ENCODE data around the gene DENND4C. TPM values are rescaled to one million over a fixed set of nuclear protein-coding genes. Genes with fewer than 3 reads are reported as not detected.
A peak's percentile ranks its signal among the peaks of the same experiment; 100 is the strongest.

The DENND4C gene
- 40.9 and 44.1 TPM in 2 replicates for polyA plus RNA-seq (2011; rRNA removed)
- 5.9 and 6.2 TPM in 2 replicates for polyA plus RNA-seq (2012; cell fraction: cytosol; rRNA removed)
- polyA plus RNA-seq (2012; cell fraction: nucleus; rRNA removed): 6.8 and 7.7 TPM in 2 replicates
- 15.0 to 17.4 TPM (median 16.0 TPM) in 3 replicates for polyA plus RNA-seq (2017; fragmentation: RNase III; extraction: RNeasy Plus Mini Kit Qiagen cat#74134 plus additional on column Dnase treatment)
- 34.6 and 48.4 TPM in 2 replicates for polyA minus RNA-seq (2011; rRNA and poly(A)+ RNA removed)

- FAIRE-seq (no peak), DNase-seq (ENCODE audit: low read depth in 1 of 2, low spot score in 1 of 2) (peak; percentile 71 to 87), ATAC-seq (peak; percentile 83 to 89)
- peaks cover 14% of the 10 kb centered on the region; the same call in 2 of the 3 replicates for H3K4me1 ChIP-seq
- TF ChIP-seq HOXA7 (CRISPR knock-in tag; IDR thresholded peaks at IDR 0.05) (no peak), BCL3 (IDR thresholded peaks at IDR 0.05) (peak; percentile 74; the same call in 1 of the 3 replicates), EHMT2 (IDR thresholded peaks at IDR 0.05; ENCODE audit: low read depth) (no peak), FOXS1 (CRISPR knock-in tag; IDR thresholded peaks at IDR 0.05) (no peak), HDAC2 (IDR thresholded peaks at IDR 0.05) (no peak), PHF8 (IDR thresholded peaks at IDR 0.05; ENCODE audit: borderline replicate concordance, low read depth) (peak; percentile 62; the same call in 1 of the 2 replicates), RAD21 (conservative IDR thresholded peaks at IDR 0.05 in 1 of 2, IDR thresholded peaks at IDR 0.05 in 1 of 2) (peak in 1 of 2 experiments; percentile 16; a peak in 2 of 5 replicates), TFCP2L1 (CRISPR knock-in tag; IDR thresholded peaks at IDR 0.05) (peak; percentile 76; the same call in 1 of the 2 replicates), POLR2A (IDR thresholded peaks at IDR 0.05; ENCODE audit: low read length) (peak; percentile 81), SMC3 (IDR thresholded peaks at IDR 0.05) (no peak; the same call in 2 of the 3 replicates), CTCF (IDR thresholded peaks at IDR 0.05) (peak; percentile 27; the same call in 1 of the 3 replicates), TP53 (CRISPR knock-in tag; IDR thresholded peaks at IDR 0.05) (no peak), HOXB5 (CRISPR knock-in tag; IDR thresholded peaks at IDR 0.05) (no peak), JUN (IDR thresholded peaks at IDR 0.05) (peak; percentile 24 to 91; a peak in 2 of 5 replicates), CBX2 (IDR thresholded peaks at IDR 0.05; ENCODE audit: borderline replicate concordance, low read depth) (no peak)
- ChIA-PET POLR2A (interaction anchor here (0.6 to 1.8 kb wide), 17 partner anchors 9 to 181 kb away, joined by 3 to 17 read pairs (median 4); partner anchors contain the start of genes RPS6 and RRAGA), CTCF (interaction anchor here (1.0 to 1.7 kb wide), 5 partner anchors 45 to 234 kb away, joined by 3 to 5 read pairs (median 3); no protein-coding TSS in a partner anchor)
- H3K4me2 ChIP-seq: peak within 1 kb of the TSS; percentile 87
- H3K27ac ChIP-seq: peak within 1 kb of the TSS; percentile 91 to 93
- H3K9me3 ChIP-seq: no peaks in the 10 kb centered on the region
- under 1% methylated on average over 27 of the region's 86 CpGs for WGBS (ENCODE audit: missing lambda C conversion rate)
- peak within 1 kb of the TSS; percentile 82 for H3K4me3 ChIP-seq
Observed at GRCh38 chr9:19230355-19231125, at the start of gene DENND4C. Gene DENND4C (plus strand): TSS chr9:19230693. CDS start chr9:19276175, 45,482 bp downstream.

GRCh38 chr9:19180991-19181390 lies 49.5 kb upstream of the DENND4C start:
- CTCF ChIA-PET: interaction anchor here (1.1 to 3.4 kb wide), 2 partner anchors 20 to 132 kb away, joined by 3 to 13 read pairs; partner anchors contain the start of gene RRAGA
- TF ChIP-seq POLR2AphosphoS2 (conservative IDR thresholded peaks at IDR 0.05; ENCODE audit: low read length) (no peak), ELK1 (IDR thresholded peaks at IDR 0.05; ENCODE audit: low read depth, low read length) (no peak), HES2 (IDR thresholded peaks at IDR 0.05) (no peak), HOXA7 (CRISPR knock-in tag; IDR thresholded peaks at IDR 0.05) (no peak), E2F6 (IDR thresholded peaks at IDR 0.05; ENCODE audit: borderline replicate concordance, low read depth) (no peak), POLR2A (IDR thresholded peaks at IDR 0.05; ENCODE audit: low read length) (no peak), KDM5A (IDR thresholded peaks at IDR 0.05) (no peak), CBX8 (IDR thresholded peaks at IDR 0.05) (no peak), GATA3 (IDR thresholded peaks at IDR 0.05; ENCODE audit: borderline replicate concordance) (no peak), ZFP36 (IDR thresholded peaks at IDR 0.05; ENCODE audit: borderline replicate concordance, partially characterized antibody) (no peak), SMC3 (IDR thresholded peaks at IDR 0.05) (no peak)
- Histone ChIP-seq H3K4me2 (no peak overlapping the region), H3K4me1 (peaks cover 33% of the 10 kb centered on the region), H3K4me3 (no peak overlapping the region), H3K27ac (peak overlapping the region in 1 of 2 experiments; percentile 42; a peak in 3 of 6 replicates), H3K9me3 (no peaks in the 10 kb centered on the region)
- FAIRE-seq (no peak), DNase-seq (ENCODE audit: low read depth in 1 of 2, low spot score in 1 of 2) (peak in 1 of 2 experiments; percentile 22), ATAC-seq (no peak)
- 89% methylated on average over 5 of the region's 5 CpGs for WGBS (ENCODE audit: missing lambda C conversion rate)
- POLR2A ChIA-PET: no interaction called here
